K562 (cell line): ENCODE measurements around the gene SERPINH1. TPM values are rescaled to one million over a fixed set of nuclear protein-coding genes. Genes with fewer than 3 reads are reported as not detected.

Source experiments
- AFF4 ChIP-seq: sonication (generic); formaldehyde crosslinking; IDR thresholded peaks from 2 replicates; pipeline ENCODE4 v1.8.0; 2023; ENCODE audit warnings: mild to moderate bottlenecking, missing genetic modification reagents
- ATF7 ChIP-seq: fragments of 450-650 bp; IDR thresholded peaks from 2 replicates; pipeline ENCODE4 v1.7.1; 2014; ENCODE audit warnings: mild to moderate bottlenecking, moderate library complexity
- NFE2L1 ChIP-seq: fragments of 450-650 bp; IDR thresholded peaks from 2 replicates; pipeline ENCODE4 v1.6.1; 2016; ENCODE audit warnings: missing genetic modification characterization, low read depth, mild to moderate bottlenecking, missing compliant biosample characterization, moderate library complexity, borderline replicate concordance
- NR2C1 ChIP-seq, 2 experiments: fragments of 450-650 bp; IDR thresholded peaks; 2 replicates each; pipeline ENCODE4 v1.6.1; 2017; ENCODE audit warnings: mild to moderate bottlenecking in 2 of 2, antibody characterized with exemption in 1 of 2, inconsistent platforms in 1 of 2, missing compliant biosample characterization in 1 of 2, missing genetic modification characterization in 1 of 2
- NR2C2 ChIP-seq, 2 experiments: fragments of 200-800 bp in 1 of 2; sonication (Bioruptor generic) in 1 of 2; sonication (generic) in 1 of 2; formaldehyde crosslinking in 1 of 2; IDR thresholded peaks; 2 replicates each; pipeline versions ENCODE4 v1.6.1 to v1.8.0; 2016 to 2022; ENCODE audit warnings: mild to moderate bottlenecking in 1 of 2, missing compliant biosample characterization in 1 of 2, missing genetic modification characterization in 1 of 2, missing genetic modification reagents in 1 of 2
- RBM14 ChIP-seq: fragments of 200-400 bp; formaldehyde crosslinking; IDR thresholded peaks from 2 replicates; pipeline ENCODE4 v1.6.1; 2018; ENCODE audit warnings: low read depth, mild to moderate bottlenecking, low read length, moderate library complexity, borderline replicate concordance; ENCODE audit not compliant: insufficient read depth
- RBM34 ChIP-seq: fragments of 200-400 bp; formaldehyde crosslinking; IDR thresholded peaks from 2 replicates; pipeline ENCODE4 v1.6.1; 2018; ENCODE audit warnings: low read length, borderline replicate concordance; ENCODE audit not compliant: insufficient read depth
- ZBTB7A ChIP-seq: IDR thresholded peaks from 2 replicates; pipeline ENCODE4 v1.6.1; 2011; ENCODE audit warnings: low read depth, mild to moderate bottlenecking, low read length, moderate library complexity, borderline replicate concordance; ENCODE audit not compliant: control insufficient read depth
- ZNF311 ChIP-seq: fragments of 250-450 bp; sonication (Bioruptor Pico); IDR thresholded peaks from 2 replicates; pipeline ENCODE4 v1.4.0; 2020; ENCODE audit warnings: mild to moderate bottlenecking, moderate library complexity
- ZNF592 ChIP-seq: fragments of 450-650 bp; IDR thresholded peaks from 2 replicates; pipeline ENCODE4 v1.6.1; 2017; ENCODE audit warnings: antibody characterized with exemption, mild to moderate bottlenecking
- polyA plus RNA-seq, 8 experiments: library from polyadenylated mRNA; depleted of rRNA in 4 of 8; stranded (reverse) in 5 of 8; unstranded in 3 of 8; fragments of >200 nt; fragmentation: Nextera tagmentation in 2 of 8; fragmentation: Illumina TruSeq in 1 of 8; extraction: Ambion mirVana in 2 of 8; extraction: Trizol in 1 of 8; gene quantifications; 2 replicates each; pipeline versions ENCODE4 v1.2.1 to v1.2.3, GENCODE V29; 2011 to 2014; ENCODE audit warnings: inconsistent platforms in 1 of 8, missing spikeins in 1 of 8
- total RNA-seq, 7 experiments: library from RNA; depleted of rRNA in 6 of 7; stranded (reverse); fragments of >200 nt in 6 of 7; fragmentation: Illumina TruSeq in 2 of 7; extraction: Trizol in 2 of 7; gene quantifications; 2 replicates each; pipeline versions ENCODE4 v1.2.1 to v1.2.3, GENCODE V29; 2011 to 2021; ENCODE audit warnings: low replicate concordance in 1 of 7
- TF ChIP-seq, protein P1 (sequence below): IDR thresholded peaks from 3 replicates; pipeline ENCODE4 v1.6.1; 2011; ENCODE audit warnings: borderline replicate concordance, mild to moderate bottlenecking, moderate library complexity; ENCODE audit not compliant: insufficient read length; ENCODE audit errors: extremely low read depth
- TF ChIP-seq, protein P2 (sequence below): sonication (generic); formaldehyde crosslinking; IDR thresholded peaks from 2 replicates; pipeline ENCODE4 v1.8.0; 2022; ENCODE audit warnings: mild to moderate bottlenecking, missing genetic modification reagents

SERPINH1 gene
- total and polyA plus RNA-seq, 9 of the 15 experiments (the other 6 are each of a cell fraction or from before 2014, with no cell fraction given), result 2.8 to 106 (median 67.9) TPM

DNA sequence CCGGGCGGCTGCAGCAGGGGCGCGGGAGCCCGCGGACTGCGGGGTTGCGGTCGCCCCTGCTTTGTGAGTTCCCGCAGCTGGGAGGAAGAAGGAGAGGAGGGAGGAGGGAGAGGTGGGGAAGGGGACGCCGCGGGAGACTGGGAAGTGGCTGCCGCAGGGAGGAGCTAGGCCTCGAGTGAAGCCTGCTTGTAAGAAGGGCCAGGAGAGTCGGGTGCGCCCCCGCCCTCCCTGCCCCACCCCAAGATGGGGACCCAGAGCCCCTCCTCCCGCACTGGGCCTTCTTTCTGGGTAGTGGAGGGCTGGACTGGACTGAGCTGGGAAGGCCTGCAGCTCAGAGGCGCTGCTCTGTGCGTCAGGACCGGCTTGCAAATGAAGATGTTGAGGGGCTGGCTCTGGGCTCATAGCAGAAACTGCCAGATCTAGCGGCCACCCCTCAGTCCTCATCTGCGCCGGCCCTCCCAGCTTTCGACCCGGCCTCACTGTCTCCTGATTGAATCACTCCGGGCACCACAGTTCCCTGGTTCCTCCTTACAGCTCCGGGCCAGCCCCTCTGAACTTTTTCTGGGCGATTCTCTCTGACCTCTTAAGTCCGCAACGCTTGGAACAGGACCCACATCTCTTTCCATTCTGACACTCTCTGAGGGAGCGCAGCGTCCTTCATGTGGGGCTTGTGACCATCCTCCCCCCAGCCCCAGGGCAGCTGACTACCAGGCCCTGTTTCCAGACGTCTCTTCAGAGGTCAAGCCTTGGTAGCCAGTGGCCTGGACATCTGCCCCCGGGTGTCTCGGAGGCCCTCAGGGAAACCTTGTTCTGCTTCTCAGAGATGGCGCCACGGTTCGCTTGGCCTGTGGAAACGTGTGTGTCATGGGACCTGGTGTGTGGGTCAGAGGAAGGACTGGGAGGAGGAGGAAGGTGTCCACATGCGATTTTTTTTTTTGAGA, 21.9 kb downstream of the SERPINH1 start (continued):
- TF ChIP-seq ZNF592, result 0 out of 2 replicates have a peak, but pooled peaks have one; percentile 16
- TF ChIP-seq ZBTB7A, result 0 out of 2 replicates have a peak, but pooled peaks have one; percentile 9
- TF ChIP-seq RBM14, result 0 out of 2 replicates have a peak, but pooled peaks have one; percentile 15
- TF ChIP-seq AFF4 (CRISPR knock-in tag), result no peak
- TF ChIP-seq ZNF311, result no peak
- no peak for TF ChIP-seq NR2C2 (CRISPR knock-in tag; IDR thresholded peaks at IDR 0.05)
- peak; percentile 55 for TF ChIP-seq NR2C2 (tag; IDR thresholded peaks at IDR 0.05)
- TF ChIP-seq, protein P1, sequence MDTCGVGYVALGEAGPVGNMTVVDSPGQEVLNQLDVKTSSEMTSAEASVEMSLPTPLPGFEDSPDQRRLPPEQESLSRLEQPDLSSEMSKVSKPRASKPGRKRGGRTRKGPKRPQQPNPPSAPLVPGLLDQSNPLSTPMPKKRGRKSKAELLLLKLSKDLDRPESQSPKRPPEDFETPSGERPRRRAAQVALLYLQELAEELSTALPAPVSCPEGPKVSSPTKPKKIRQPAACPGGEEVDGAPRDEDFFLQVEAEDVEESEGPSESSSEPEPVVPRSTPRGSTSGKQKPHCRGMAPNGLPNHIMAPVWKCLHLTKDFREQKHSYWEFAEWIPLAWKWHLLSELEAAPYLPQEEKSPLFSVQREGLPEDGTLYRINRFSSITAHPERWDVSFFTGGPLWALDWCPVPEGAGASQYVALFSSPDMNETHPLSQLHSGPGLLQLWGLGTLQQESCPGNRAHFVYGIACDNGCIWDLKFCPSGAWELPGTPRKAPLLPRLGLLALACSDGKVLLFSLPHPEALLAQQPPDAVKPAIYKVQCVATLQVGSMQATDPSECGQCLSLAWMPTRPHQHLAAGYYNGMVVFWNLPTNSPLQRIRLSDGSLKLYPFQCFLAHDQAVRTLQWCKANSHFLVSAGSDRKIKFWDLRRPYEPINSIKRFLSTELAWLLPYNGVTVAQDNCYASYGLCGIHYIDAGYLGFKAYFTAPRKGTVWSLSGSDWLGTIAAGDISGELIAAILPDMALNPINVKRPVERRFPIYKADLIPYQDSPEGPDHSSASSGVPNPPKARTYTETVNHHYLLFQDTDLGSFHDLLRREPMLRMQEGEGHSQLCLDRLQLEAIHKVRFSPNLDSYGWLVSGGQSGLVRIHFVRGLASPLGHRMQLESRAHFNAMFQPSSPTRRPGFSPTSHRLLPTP, result no peak
- no peak for TF ChIP-seq RBM34
- TF ChIP-seq NFE2L1 (tag), result no peak
- TF ChIP-seq NR2C1 (IDR thresholded peaks at IDR 0.05), result peak; percentile 34; the same call in 1 of the 2 replicates
- TF ChIP-seq NR2C1 (tag; IDR thresholded peaks at IDR 0.05), result no peak
- TF ChIP-seq, protein P2, sequence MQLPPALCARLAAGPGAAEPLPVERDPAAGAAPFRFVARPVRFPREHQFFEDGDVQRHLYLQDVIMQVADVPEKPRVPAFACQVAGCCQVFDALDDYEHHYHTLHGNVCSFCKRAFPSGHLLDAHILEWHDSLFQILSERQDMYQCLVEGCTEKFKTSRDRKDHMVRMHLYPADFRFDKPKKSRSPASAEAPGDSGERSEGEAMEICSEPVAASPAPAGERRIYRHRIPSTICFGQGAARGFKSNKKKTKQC (CRISPR knock-in tag), result no peak
- TF ChIP-seq ATF7, result peak; percentile 8; the same call in 1 of the 2 replicates
